BJ (cell line): Measurements from ENCODE around the gene PDS5A. TPM values are rescaled to one million over a fixed set of nuclear protein-coding genes. Genes with fewer than 3 reads are reported as not detected.
"Not testable (repeated sequence)": the region's sequence is repeated elsewhere in the genome, so short reads cannot be mapped to it uniquely, and the experiment has no call there.

ENCODE experiments used
- CTCF ChIA-PET: fragments of 350-600 bp; formaldehyde crosslinking; extraction: SDS; loops from one replicate; lab custom pipeline; 2021; ENCODE audit warnings: antibody characterized with exemption, inconsistent platforms; lab: Yijun Ruan, JAX
- POLR2A ChIA-PET: fragments of 300-600 bp; sonication (Branson Sonifier 250); formaldehyde crosslinking; extraction: SDS; loops from one replicate; lab custom pipeline; 2021; ENCODE audit warnings: antibody characterized with exemption; lab: Charles Lee
- DNase-seq: peaks from one replicate; pipeline ENCODE4 v3.0.0-alpha.2; 2011; ENCODE audit warnings: low read depth
- H3K27me3 ChIP-seq: 2 replicates; pipeline ENCODE4 v1.6.0; 2011; ENCODE audit warnings: low read length; ENCODE audit not compliant: control insufficient read depth, insufficient read depth
- H3K36me3 ChIP-seq: 2 replicates; pipeline ENCODE4 v1.5.1; 2011; ENCODE audit warnings: low read length; ENCODE audit not compliant: control insufficient read depth, insufficient read depth
- H3K4me3 ChIP-seq: 2 replicates; pipeline ENCODE4 v1.5.1; 2011; ENCODE audit warnings: low read depth, mild to moderate bottlenecking, control low read depth, low read length
- polyA plus RNA-seq: library from polyadenylated mRNA; depleted of rRNA; stranded (reverse); fragments of >200 nt; gene quantifications from 2 replicates; pipeline ENCODE4 v1.2.3, GENCODE V29; 2011
- TF ChIP-seq, protein P1 (sequence below): IDR thresholded peaks from 2 replicates; pipeline ENCODE4 v1.5.1; 2011; ENCODE audit warnings: low read depth, mild to moderate bottlenecking, control low read depth, inconsistent platforms, low read length, moderate library complexity; ENCODE audit not compliant: insufficient read depth

PDS5A gene
- polyA plus RNA-seq, 1 experiment, result 17.8 TPM

GRCh38 chr4:40000711-40001110 lies 23.0 kb upstream of the PDS5A start:
- TF ChIP-seq, protein P1, sequence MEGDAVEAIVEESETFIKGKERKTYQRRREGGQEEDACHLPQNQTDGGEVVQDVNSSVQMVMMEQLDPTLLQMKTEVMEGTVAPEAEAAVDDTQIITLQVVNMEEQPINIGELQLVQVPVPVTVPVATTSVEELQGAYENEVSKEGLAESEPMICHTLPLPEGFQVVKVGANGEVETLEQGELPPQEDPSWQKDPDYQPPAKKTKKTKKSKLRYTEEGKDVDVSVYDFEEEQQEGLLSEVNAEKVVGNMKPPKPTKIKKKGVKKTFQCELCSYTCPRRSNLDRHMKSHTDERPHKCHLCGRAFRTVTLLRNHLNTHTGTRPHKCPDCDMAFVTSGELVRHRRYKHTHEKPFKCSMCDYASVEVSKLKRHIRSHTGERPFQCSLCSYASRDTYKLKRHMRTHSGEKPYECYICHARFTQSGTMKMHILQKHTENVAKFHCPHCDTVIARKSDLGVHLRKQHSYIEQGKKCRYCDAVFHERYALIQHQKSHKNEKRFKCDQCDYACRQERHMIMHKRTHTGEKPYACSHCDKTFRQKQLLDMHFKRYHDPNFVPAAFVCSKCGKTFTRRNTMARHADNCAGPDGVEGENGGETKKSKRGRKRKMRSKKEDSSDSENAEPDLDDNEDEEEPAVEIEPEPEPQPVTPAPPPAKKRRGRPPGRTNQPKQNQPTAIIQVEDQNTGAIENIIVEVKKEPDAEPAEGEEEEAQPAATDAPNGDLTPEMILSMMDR, result no peak
- Histone ChIP-seq H3K36me3 (no peaks in the 10 kb centered on the region), H3K27me3 (no peaks in the 10 kb centered on the region), H3K4me3 (no peak overlapping the region)
- DNase-seq, result no peak
- CTCF ChIA-PET, result interaction anchor here (0.6 to 0.9 kb wide), 2 partner anchors 14 to 20 kb away, joined by 3 read pairs; no protein-coding TSS in a partner anchor
- POLR2A ChIA-PET, result no interaction called here

DNA sequence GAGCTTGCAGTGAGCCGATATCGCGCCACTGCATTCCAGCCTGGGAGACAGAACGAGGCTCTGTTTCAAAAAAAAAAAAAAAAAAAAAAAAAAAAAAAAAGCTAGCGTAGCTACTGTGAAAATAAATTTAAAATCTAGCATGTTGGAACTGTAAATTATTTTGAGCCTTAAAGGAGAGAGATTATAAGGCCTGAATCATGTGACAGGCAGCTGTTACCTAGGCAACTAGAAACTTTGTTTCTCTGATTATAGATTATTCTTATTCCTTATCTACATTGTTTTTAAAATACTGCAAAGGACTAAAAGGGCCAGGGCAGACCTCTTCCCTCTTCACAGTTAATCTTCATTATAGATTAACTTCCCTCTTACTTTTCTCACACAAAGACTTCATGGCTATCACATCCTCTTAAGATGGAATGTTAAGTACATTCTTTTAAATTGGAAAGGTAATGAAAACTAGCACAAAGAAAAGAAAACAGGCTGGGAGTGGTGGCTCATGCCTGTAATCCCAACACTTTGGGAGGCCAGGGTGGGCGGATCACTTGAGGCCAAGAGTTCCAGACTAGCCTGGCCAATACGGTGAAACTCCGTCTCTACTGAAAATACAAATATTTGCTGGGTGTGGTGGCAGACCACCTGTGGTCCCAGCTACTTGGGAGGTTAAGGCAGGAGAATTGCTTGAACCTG lies 21.1 kb upstream of the PDS5A start:
- no peak for DNase-seq
- no peaks in the 10 kb centered on the region for H3K27me3 ChIP-seq
- ChIA-PET POLR2A (no interaction called here), CTCF (no interaction called here)
- no peak overlapping the region for H3K4me3 ChIP-seq
- H3K36me3 ChIP-seq, result no peaks in the 10 kb centered on the region
- TF ChIP-seq, protein P1, result no peak

GRCh38 chr4:39996811-39997210 lies 19.1 kb upstream of the PDS5A start:
- POLR2A ChIA-PET, result no interaction called here
- no peak for DNase-seq
- TF ChIP-seq, protein P1, result no peak
- Histone ChIP-seq H3K27me3 (no peaks in the 10 kb centered on the region), H3K4me3 (no peak overlapping the region), H3K36me3 (no peaks in the 10 kb centered on the region)
- CTCF ChIA-PET, result no interaction called here

GRCh38 chr4:39994406-39994805 lies 16.7 kb upstream of the PDS5A start:
- TF ChIP-seq, protein P1, result no peak
- Histone ChIP-seq H3K27me3 (no peaks in the 10 kb centered on the region), H3K4me3 (no peak overlapping the region), H3K36me3 (no peaks in the 10 kb centered on the region)
- ChIA-PET CTCF (interaction anchor here (1.3 kb wide), 1 partner anchor 16 kb away, joined by 4 read pairs; the partner anchor contains the start of gene PDS5A), POLR2A (no interaction called here)
- no peak for DNase-seq

DNA sequence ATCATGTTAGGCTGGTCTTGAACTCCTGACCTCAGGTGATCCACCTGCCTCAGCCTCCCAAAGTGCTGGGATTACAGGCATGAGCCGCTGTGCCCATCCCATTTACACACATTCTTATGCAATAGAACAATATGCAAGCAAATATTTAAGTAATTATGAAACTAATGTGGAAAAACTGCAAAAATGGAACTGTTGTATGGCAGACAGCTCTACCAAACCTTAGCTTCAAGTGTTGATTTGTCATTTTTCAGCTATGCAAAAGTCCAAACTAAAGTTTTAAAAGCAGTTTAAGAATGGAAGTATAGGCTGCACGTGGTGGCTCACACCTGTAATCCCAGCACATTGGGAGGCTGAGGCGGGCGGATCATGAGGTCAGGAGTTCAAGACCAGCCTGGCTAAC lies 11.7 kb upstream of the PDS5A start:
- H3K4me3 ChIP-seq, H3K27me3 ChIP-seq, DNase-seq, H3K36me3 ChIP-seq, POLR2A ChIA-PET: not testable (repeated sequence)
- CTCF ChIA-PET, result interaction anchor here (1.0 kb wide), 1 partner anchor 12 kb away, joined by 6 read pairs; the partner anchor contains the start of gene PDS5A
